Neutrophil (primary cell): ENCODE results near the gene TMEM250.

Experiments
- H3K27ac ChIP-seq: fragments of 200-600 bp; sonication (generic); 2 replicates; pipeline ENCODE4 v1.5.1; 2016; ENCODE audit warnings: mild to moderate bottlenecking, moderate library complexity
- H3K27me3 ChIP-seq: fragments of 200-600 bp; sonication (generic); 2 replicates; pipeline ENCODE4 v1.6.0; 2016; ENCODE audit warnings: mild to moderate bottlenecking
- H3K36me3 ChIP-seq: fragments of 200-600 bp; sonication (generic); 2 replicates; pipeline ENCODE4 v1.5.1; 2017
- H3K4me1 ChIP-seq, 2 experiments: fragments of 200-600 bp in 1 of 2; sonication (generic) in 1 of 2; 1 replicate in 1 of 2; 2 replicates in 1 of 2; pipeline versions ENCODE4 v1.5.1 to v1.6.1; 2013 to 2016; ENCODE audit warnings: low read depth in 1 of 2, low read length in 1 of 2, mild to moderate bottlenecking in 1 of 2, moderate library complexity in 1 of 2; ENCODE audit not compliant: control insufficient read depth in 1 of 2, insufficient read depth in 1 of 2
- H3K4me3 ChIP-seq, 2 experiments: fragments of 200-600 bp in 1 of 2; sonication (generic) in 1 of 2; 1 replicate in 1 of 2; 2 replicates in 1 of 2; pipeline ENCODE4 v1.5.1; 2013 to 2016; ENCODE audit warnings: low read depth in 1 of 2, low read length in 1 of 2, mild to moderate bottlenecking in 1 of 2, moderate library complexity in 1 of 2
- H3K9me3 ChIP-seq: fragments of 200-600 bp; sonication (generic); 2 replicates; pipeline ENCODE4 v1.5.1; 2016
- TF ChIP-seq, protein P1 (sequence below): fragments of 200-600 bp; sonication (generic); IDR thresholded peaks from 2 replicates; pipeline ENCODE4 v1.5.1; 2016; ENCODE audit warnings: antibody characterized with exemption

TMEM250 gene

DNA sequence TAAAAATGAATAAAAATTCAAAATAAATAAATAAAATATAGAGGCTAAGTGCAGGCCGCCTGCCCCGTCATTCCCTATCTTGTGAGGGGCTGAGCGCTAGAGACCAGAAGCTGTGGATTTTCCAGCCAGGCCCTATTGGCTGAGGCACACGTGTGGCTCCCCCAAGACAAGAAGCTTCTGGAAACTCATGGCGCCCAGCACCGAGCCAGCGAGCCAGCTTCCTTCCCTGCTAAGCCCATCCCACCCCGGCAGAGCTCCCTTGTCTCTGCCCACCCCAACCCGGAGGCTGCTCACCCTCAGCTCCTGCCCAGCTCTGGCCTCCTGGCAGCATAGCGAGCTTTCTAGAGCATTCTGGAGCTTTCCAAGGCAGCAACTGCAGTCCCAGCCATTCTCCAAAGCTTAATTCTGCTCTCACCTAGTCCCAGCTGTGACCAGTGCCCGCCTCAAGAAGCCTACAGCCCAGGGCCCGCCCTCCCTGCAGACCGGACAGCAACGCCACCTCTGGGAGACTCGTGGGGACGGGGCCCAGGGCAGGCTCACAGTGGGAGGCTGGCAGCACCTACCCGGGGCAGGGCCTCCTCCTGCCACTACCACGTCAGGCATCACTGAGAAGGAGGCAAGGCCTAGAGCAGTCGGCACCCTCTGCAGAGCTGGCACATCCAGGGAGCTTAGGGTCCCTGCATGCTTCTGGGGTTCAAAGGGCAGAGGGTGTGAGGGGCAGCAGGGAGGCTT is 23.2 kb upstream of the TMEM250 start:
- peaks cover 26% of the 10 kb centered on the region for H3K27me3 ChIP-seq
- H3K9me3 ChIP-seq = no peaks in the 10 kb centered on the region
- H3K4me1 ChIP-seq = no peaks in the 10 kb centered on the region
- TF ChIP-seq, protein P1, sequence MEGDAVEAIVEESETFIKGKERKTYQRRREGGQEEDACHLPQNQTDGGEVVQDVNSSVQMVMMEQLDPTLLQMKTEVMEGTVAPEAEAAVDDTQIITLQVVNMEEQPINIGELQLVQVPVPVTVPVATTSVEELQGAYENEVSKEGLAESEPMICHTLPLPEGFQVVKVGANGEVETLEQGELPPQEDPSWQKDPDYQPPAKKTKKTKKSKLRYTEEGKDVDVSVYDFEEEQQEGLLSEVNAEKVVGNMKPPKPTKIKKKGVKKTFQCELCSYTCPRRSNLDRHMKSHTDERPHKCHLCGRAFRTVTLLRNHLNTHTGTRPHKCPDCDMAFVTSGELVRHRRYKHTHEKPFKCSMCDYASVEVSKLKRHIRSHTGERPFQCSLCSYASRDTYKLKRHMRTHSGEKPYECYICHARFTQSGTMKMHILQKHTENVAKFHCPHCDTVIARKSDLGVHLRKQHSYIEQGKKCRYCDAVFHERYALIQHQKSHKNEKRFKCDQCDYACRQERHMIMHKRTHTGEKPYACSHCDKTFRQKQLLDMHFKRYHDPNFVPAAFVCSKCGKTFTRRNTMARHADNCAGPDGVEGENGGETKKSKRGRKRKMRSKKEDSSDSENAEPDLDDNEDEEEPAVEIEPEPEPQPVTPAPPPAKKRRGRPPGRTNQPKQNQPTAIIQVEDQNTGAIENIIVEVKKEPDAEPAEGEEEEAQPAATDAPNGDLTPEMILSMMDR = no peak
- H3K27ac ChIP-seq = no peak overlapping the region
- H3K36me3 ChIP-seq = no peaks in the 10 kb centered on the region
- no peak overlapping the region for H3K4me3 ChIP-seq

DNA sequence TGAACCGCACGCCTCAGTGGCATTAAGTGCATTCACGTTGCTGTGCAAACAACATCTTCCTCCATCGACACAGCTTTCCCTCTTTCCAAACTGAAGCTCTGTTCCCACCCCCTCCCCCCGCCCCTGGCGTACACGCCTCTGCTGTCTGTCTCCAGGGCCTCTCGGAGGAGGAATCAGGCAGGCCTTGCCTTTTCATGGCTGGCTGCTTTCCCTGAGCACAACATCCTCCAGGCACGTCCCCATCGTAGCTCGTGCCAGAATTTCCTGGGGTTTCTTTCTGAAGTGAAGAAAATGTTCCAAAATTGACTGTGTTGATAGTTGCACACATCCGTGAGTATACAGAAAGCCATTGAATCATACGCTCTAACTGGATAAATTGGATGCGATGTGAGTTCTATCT is 22.3 kb upstream of the TMEM250 start:
- peaks cover 34% of the 10 kb centered on the region for H3K27me3 ChIP-seq
- H3K4me3 ChIP-seq = no peak overlapping the region
- H3K9me3 ChIP-seq = no peaks in the 10 kb centered on the region
- no peaks in the 10 kb centered on the region for H3K4me1 ChIP-seq
- H3K36me3 ChIP-seq = no peaks in the 10 kb centered on the region
- no peak overlapping the region for H3K27ac ChIP-seq
- TF ChIP-seq, protein P1 = no peak

- Histone ChIP-seq H3K36me3 (no peaks in the 10 kb centered on the region), H3K9me3 (no peaks in the 10 kb centered on the region), H3K4me3 (no peak overlapping the region), H3K27me3 (peaks cover 37% of the 10 kb centered on the region), H3K27ac (no peak overlapping the region), H3K4me1 (no peaks in the 10 kb centered on the region)
- TF ChIP-seq, protein P1 = no peak
Observed at GRCh38 chr9:136140046-136140445, 21.4 kb upstream of the TMEM250 start.

- H3K4me1 ChIP-seq = no peaks in the 10 kb centered on the region
Observed at GRCh38 chr9:136138566-136138965, 19.9 kb upstream of the TMEM250 start.

GRCh38 chr9:136137321-136138265 is 18.9 kb upstream of the TMEM250 start:
- Histone ChIP-seq H3K27me3 (peaks cover 61% of the 10 kb centered on the region), H3K27ac (no peak overlapping the region), H3K4me3 (no peak overlapping the region), H3K36me3 (no peaks in the 10 kb centered on the region), H3K9me3 (no peaks in the 10 kb centered on the region), H3K4me1 (peaks cover 0 to 3% of the 10 kb centered on the region in 2 experiments)
- TF ChIP-seq, protein P1 = no peak

More at GRCh38 chr9:136138566-136138965, 19.9 kb upstream of the TMEM250 start:
- no peak overlapping the region for H3K27ac ChIP-seq
- peaks cover 52% of the 10 kb centered on the region for H3K27me3 ChIP-seq
- no peaks in the 10 kb centered on the region for H3K9me3 ChIP-seq
- no peaks in the 10 kb centered on the region for H3K36me3 ChIP-seq
- TF ChIP-seq, protein P1 = no peak
- no peak overlapping the region for H3K4me3 ChIP-seq
